Aorta (tissue), 5 donors: Measurements from ENCODE around the gene C2CD4D. TPM values are rescaled to one million over a fixed set of nuclear protein-coding genes. Genes with fewer than 3 reads are reported as not detected.

Experiments
- ATAC-seq: fragments of 200-7000 bp; cut with Tn5 transposase; one replicate; pipeline ENCODE4 v1.9.1; 2022; ENCODE audit warnings: moderate library complexity; ENCODE audit not compliant: low FRiP score
- DNase-seq, 2 donors: peaks; one replicate each; pipeline ENCODE4 v3.0.0-alpha.2; 2020
- H3K27ac ChIP-seq, 2 donors: one replicate each; pipeline ENCODE4 v1.5.1; 2013; ENCODE audit warnings: low read length in 2 of 2, mild to moderate bottlenecking in 2 of 2, moderate library complexity in 2 of 2, control low read depth in 1 of 2, inconsistent platforms in 1 of 2, low read depth in 1 of 2
- H3K27me3 ChIP-seq, 2 donors: one replicate each; pipeline ENCODE4 v1.6.1; 2013; ENCODE audit warnings: control low read depth in 1 of 2, low read length in 1 of 2, mild to moderate bottlenecking in 1 of 2, moderate library complexity in 1 of 2; ENCODE audit not compliant: insufficient read depth in 2 of 2, control insufficient read depth in 1 of 2
- H3K36me3 ChIP-seq, 2 donors: one replicate each; pipeline ENCODE4 v1.6.1; 2013; ENCODE audit warnings: control low read depth in 1 of 2, low read length in 1 of 2, mild to moderate bottlenecking in 1 of 2; ENCODE audit not compliant: insufficient read depth in 2 of 2, control insufficient read depth in 1 of 2
- H3K4me1 ChIP-seq, 2 donors: one replicate each; pipeline ENCODE4 v1.6.1; 2013; ENCODE audit warnings: low read length in 2 of 2, control low read depth in 1 of 2, mild to moderate bottlenecking in 1 of 2, moderate library complexity in 1 of 2; ENCODE audit not compliant: insufficient read depth in 2 of 2, control insufficient read depth in 1 of 2
- H3K4me3 ChIP-seq, 2 donors: one replicate each; pipeline ENCODE4 v1.5.1; 2013; ENCODE audit warnings: low read length in 2 of 2, control low read depth in 1 of 2, mild to moderate bottlenecking in 1 of 2
- H3K9me3 ChIP-seq: one replicate; pipeline ENCODE4 v1.6.1; 2013; ENCODE audit warnings: mild to moderate bottlenecking, low read length; ENCODE audit not compliant: control insufficient read depth
- WGBS, 2 donors: extraction: QIAGEN DNeasy Blood & Tissue Kit; methylation state at CpG; one replicate each; pipeline ENCODE4 v1.1.7; 2013; 5-methylcytosine and 5-hydroxymethylcytosine counted together
- intact Hi-C, 2 donors: fragments of 100-400 bp; cut with DNase I; formaldehyde crosslinking; loops; one replicate each; pipeline versions ENCODE4 v1.14.2 to v1.15.0; 2022
- polyA plus RNA-seq, 2 donors: library from polyadenylated mRNA; stranded (reverse); fragments of 200-250 nt; gene quantifications; one replicate each; pipeline ENCODE4 v1.2.3, GENCODE V29; 2013
- total RNA-seq, 2 donors: library from RNA; stranded (reverse); fragmentation: NEBNext Ultra II Directional; extraction: Animal tissue kit (Norgen Biotek cat#: 25700); gene quantifications; one replicate each; pipeline ENCODE4 v1.2.1, GENCODE V29; 2021
- donor health status: healthy with polysubstance abuse.
- donor health status: Bipolar disorder and iron deficiency.
- donor health status: DM: no; HTN: no; CAD: no.
- donor health status: DM: no; HTN: no; CAD: no.
- donor health status: DM: yes; HTN: yes; CAD: no.

The C2CD4D gene
- total and polyA plus RNA-seq, 4 donors, result not detected

- no peaks in the 10 kb centered on the region for H3K27me3 ChIP-seq
- 49 to 65% methylated on average over 8 of the region's 8 CpGs for WGBS, 2 donors
- no peak for DNase-seq
These were observed 38.8 kb downstream of the C2CD4D start for GRCh38 chr1:151800830-151801229.

GRCh38 chr1:151799179-151800022, 40.2 kb downstream of the C2CD4D start:
- DNase-seq, result no peak
- no peaks in the 10 kb centered on the region for H3K27me3 ChIP-seq
- intact Hi-C loops, result no loop called here
- no peaks in the 10 kb centered on the region for H3K9me3 ChIP-seq
- no peak overlapping the region for H3K4me3 ChIP-seq
- ATAC-seq, result no peak
- no peak overlapping the region for H3K27ac ChIP-seq
- H3K36me3 ChIP-seq, result peaks cover 0 to 3% of the 10 kb centered on the region in 2 donors
- no peaks in the 10 kb centered on the region for H3K4me1 ChIP-seq
- 35 to 46% methylated on average over 9 of the region's 9 CpGs for WGBS, 2 donors

More at GRCh38 chr1:151800830-151801229, 38.8 kb downstream of the C2CD4D start:
- no peak overlapping the region for H3K27ac ChIP-seq
- peaks cover 0 to 3% of the 10 kb centered on the region in 2 donors for H3K36me3 ChIP-seq
- no peaks in the 10 kb centered on the region for H3K4me1 ChIP-seq
- H3K9me3 ChIP-seq, result no peaks in the 10 kb centered on the region
- ATAC-seq, result no peak
- H3K4me3 ChIP-seq, result no peak overlapping the region
- intact Hi-C loops, result no loop called here

GRCh38 chr1:151798571-151798970, 41.0 kb downstream of the C2CD4D start:
- H3K27ac ChIP-seq, result no peak overlapping the region
- no peak for DNase-seq
- H3K27me3 ChIP-seq, result no peaks in the 10 kb centered on the region
- H3K4me1 ChIP-seq, result no peaks in the 10 kb centered on the region
- 89 to 91% methylated on average over 5 of the region's 5 CpGs for WGBS, 2 donors
- H3K4me3 ChIP-seq, result no peak overlapping the region
- H3K9me3 ChIP-seq, result no peaks in the 10 kb centered on the region
- H3K36me3 ChIP-seq, result peaks cover 0 to 3% of the 10 kb centered on the region in 2 donors
- intact Hi-C loops, result no loop called here
- no peak for ATAC-seq

- Histone ChIP-seq H3K4me3 (peak overlapping the region; percentile 66 to 84), H3K27ac (peak overlapping the region in 1 of 2 donors; percentile 25), H3K36me3 (no peaks in the 10 kb centered on the region), H3K27me3 (no peaks in the 10 kb centered on the region), H3K9me3 (no peaks in the 10 kb centered on the region), H3K4me1 (no peaks in the 10 kb centered on the region)
- ATAC-seq (peak; percentile 56), DNase-seq (no peak)
- intact Hi-C loops, result no loop called here
- WGBS, 2 donors, result 1% methylated on average over 46 to 52 of the region's 52 CpGs
These were observed 48.5 kb downstream of the C2CD4D start for GRCh38 chr1:151790940-151791651.

GRCh38 chr1:151790071-151790939, 49.3 kb downstream of the C2CD4D start, which contains the start of gene TDRKH:
TSS of gene TDRKH (minus strand) at chr1:151790500. CDS start at chr1:151783022, 7,478 bp downstream.
- Histone ChIP-seq H3K36me3 (no peaks in the 10 kb centered on the region), H3K9me3 (no peaks in the 10 kb centered on the region), H3K27me3 (no peaks in the 10 kb centered on the region), H3K4me1 (no peaks in the 10 kb centered on the region), H3K4me3 (peak within 1 kb of the TSS; percentile 66 to 84), H3K27ac (peak within 1 kb of the TSS in 1 of 2 donors; percentile 25)
- ATAC-seq (peak; percentile 99), DNase-seq (peak; percentile 99)
- intact Hi-C loops, result no loop called here
- WGBS, 2 donors, result 0 to 1% methylated on average over 57 to 58 of the region's 58 CpGs

Other genes with a start within 250 kb of the C2CD4D start
- 10 to 100 TPM; 34.7 to 48.0 TPM for gene SNX27, start 227.8 kb downstream of the C2CD4D start, total RNA-seq
- 1 to 10 TPM; 5.6 to 6.4 TPM for gene SNX27, start 227.8 kb downstream of the C2CD4D start, polyA plus RNA-seq
- not detected for gene CELF3, start 123.0 kb downstream of the C2CD4D start, total RNA-seq
- under 1 TPM in 1 of 2 donors, not detected in 1; 0.13 TPM for gene CELF3, start 123.0 kb downstream of the C2CD4D start, polyA plus RNA-seq
- gene RIIAD1, start 118.3 kb downstream of the C2CD4D start, total RNA-seq, result not detected
- not detected for gene RIIAD1, start 118.3 kb downstream of the C2CD4D start, polyA plus RNA-seq
- 10 to 100 TPM; 38.7 to 52.7 TPM for gene MRPL9, start 76.3 kb downstream of the C2CD4D start, total RNA-seq
- 10 to 100 TPM; 39.7 to 58.9 TPM for gene MRPL9, start 76.3 kb downstream of the C2CD4D start, polyA plus RNA-seq
- gene TDRKH, start 49.3 kb downstream of the C2CD4D start, total RNA-seq, result 1 to 10 TPM; 3.7 to 9.1 TPM
- 1 to 10 TPM; 1.5 to 2.5 TPM for gene TDRKH, start 49.3 kb downstream of the C2CD4D start, polyA plus RNA-seq
- gene LINGO4, start 34.4 kb downstream of the C2CD4D start, total RNA-seq, result not detected
- not detected for gene LINGO4, start 34.4 kb downstream of the C2CD4D start, polyA plus RNA-seq
- gene RORC, start 8.0 kb downstream of the C2CD4D start, total RNA-seq, result under 1 TPM in 1 of 2 donors, not detected in 1; 0.24 TPM
- 1 to 10 TPM in 1 of 2 donors, under 1 TPM in 1; 0.10 to 1.6 TPM for gene RORC, start 8.0 kb downstream of the C2CD4D start, polyA plus RNA-seq
- not detected for gene THEM5, start 13.9 kb upstream of the C2CD4D start, total RNA-seq
- not detected for gene THEM5, start 13.9 kb upstream of the C2CD4D start, polyA plus RNA-seq
- gene THEM4, start 69.7 kb upstream of the C2CD4D start, total RNA-seq, result 10 to 100 TPM; 11.8 to 17.5 TPM
- 10 to 100 TPM in 1 of 2 donors, 1 to 10 TPM in 1; 3.8 to 12.3 TPM for gene THEM4, start 69.7 kb upstream of the C2CD4D start, polyA plus RNA-seq
- gene S100A10, start 154.0 kb upstream of the C2CD4D start, total RNA-seq, result 100 to 1,000 TPM; 188 to 386 TPM
- gene S100A10, start 154.0 kb upstream of the C2CD4D start, polyA plus RNA-seq, result 100 to 1,000 TPM; 244 to 417 TPM
- gene S100A11, start 197.2 kb upstream of the C2CD4D start, total RNA-seq, result 100 to 1,000 TPM; 416 to 418 TPM
- gene S100A11, start 197.2 kb upstream of the C2CD4D start, polyA plus RNA-seq, result 100 to 1,000 TPM; 751 to 960 TPM
- gene TCHHL1, start 249.2 kb upstream of the C2CD4D start, total RNA-seq, result not detected
- gene TCHHL1, start 249.2 kb upstream of the C2CD4D start, polyA plus RNA-seq, result not detected